ENCODE measurements around the gene DIP2C.
"Not testable (repeated sequence)": the region's sequence is repeated elsewhere in the genome, so short reads cannot be mapped to it uniquely, and the experiment has no call there.

Gene DIP2C

DNA sequence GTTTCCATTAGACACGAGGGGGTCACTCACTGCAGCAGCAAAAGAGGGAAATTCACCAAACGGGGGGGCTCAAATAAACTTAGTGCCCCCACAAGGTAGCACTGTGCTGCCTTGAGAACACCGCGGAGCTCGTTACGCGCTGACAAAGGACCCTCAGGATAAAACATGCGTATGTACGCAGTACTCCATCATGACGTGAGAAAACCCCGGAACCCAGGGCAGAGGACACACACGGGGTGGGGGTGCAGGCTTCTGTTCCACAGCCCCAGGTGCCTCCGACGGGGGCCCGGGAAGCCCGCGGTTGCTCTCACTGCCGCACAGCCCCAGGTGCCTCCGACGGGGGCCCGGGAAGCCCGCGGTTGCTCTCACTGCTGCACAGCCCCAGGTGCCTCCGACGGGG lies 321.8 kb downstream of the DIP2C start:
- DNase-seq = no peak

DNA sequence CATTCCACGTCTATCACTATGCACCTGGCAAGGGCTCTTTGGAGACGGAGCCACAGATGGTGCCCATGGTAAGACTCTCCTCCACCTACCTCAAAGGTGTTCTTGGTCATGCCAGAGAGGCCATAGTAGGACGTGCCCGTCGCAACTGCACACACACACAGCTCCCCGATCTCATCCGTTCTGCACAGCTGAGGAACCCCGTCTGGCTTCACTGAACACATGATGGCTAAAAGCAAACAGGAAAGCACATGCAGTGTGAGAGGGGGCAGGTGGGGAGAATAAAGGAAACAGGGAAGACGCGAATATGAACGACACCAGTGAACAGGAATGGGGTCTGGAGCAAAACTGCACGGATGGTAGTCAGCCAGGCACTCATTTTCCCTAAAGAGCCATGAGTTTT lies 323.3 kb downstream of the DIP2C start:
- DNase-seq = no peak

DNA sequence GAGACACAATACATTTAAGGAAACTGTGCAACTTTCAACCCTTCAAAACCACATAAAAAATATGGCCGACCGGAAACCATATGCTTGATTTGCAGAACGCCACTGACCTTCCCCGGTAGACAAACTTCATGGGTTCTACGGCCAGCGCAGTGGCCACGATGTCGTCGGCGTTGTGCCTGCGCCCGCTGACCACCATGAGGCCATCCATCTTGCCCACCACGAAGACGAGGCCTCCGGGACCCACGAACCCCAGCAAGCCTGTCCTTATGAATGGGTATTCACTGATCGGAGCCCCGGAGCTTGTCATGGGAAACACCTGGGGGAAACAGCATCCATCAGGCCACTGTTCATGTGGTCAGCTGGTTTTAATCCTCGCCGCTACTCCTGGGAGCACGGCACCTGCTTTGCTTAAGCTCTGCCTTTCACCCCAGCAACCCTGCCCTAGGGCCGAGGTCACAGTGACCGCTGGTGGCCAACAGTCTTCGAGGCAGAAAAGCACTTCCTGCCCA lies 325.1 kb downstream of the DIP2C start:
- no peak for DNase-seq

- no peak for DNase-seq
Observed at GRCh38 chr10:363152-363551, 326.3 kb downstream of the DIP2C start.

- DNase-seq = no peak
Observed at GRCh38 chr10:361203-362081, 328.0 kb downstream of the DIP2C start.

DNA sequence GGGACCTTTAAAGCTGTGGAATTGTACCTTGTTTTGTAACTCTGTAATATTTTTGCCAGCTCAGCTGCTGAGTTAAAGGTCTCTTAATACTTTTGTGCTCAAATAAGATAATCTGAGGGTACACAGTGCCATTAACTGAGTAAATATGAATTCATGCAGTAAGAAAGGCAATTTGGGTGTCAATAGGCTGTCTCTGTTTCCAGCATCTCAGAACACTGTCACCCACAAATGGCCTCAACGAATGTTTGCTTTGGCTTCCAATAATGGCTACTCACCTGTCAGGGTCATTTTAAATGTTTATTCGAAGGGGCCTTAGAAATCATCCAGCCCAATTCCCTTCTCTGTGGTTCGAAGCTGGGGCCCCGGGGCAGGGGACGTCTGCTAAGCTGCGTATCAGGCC lies 328.8 kb downstream of the DIP2C start:
- DNase-seq = no peak

- DNase-seq = no peak
Observed at GRCh38 chr10:359762-360161, 329.7 kb downstream of the DIP2C start.

- no peak for DNase-seq
Observed at GRCh38 chr10:359093-359492, 330.4 kb downstream of the DIP2C start.

- DNase-seq = no peak
Observed at GRCh38 chr10:357201-357950, 332.1 kb downstream of the DIP2C start.

- DNase-seq = no peak
Observed at GRCh38 chr10:356452-356851, 333.0 kb downstream of the DIP2C start.

DNA sequence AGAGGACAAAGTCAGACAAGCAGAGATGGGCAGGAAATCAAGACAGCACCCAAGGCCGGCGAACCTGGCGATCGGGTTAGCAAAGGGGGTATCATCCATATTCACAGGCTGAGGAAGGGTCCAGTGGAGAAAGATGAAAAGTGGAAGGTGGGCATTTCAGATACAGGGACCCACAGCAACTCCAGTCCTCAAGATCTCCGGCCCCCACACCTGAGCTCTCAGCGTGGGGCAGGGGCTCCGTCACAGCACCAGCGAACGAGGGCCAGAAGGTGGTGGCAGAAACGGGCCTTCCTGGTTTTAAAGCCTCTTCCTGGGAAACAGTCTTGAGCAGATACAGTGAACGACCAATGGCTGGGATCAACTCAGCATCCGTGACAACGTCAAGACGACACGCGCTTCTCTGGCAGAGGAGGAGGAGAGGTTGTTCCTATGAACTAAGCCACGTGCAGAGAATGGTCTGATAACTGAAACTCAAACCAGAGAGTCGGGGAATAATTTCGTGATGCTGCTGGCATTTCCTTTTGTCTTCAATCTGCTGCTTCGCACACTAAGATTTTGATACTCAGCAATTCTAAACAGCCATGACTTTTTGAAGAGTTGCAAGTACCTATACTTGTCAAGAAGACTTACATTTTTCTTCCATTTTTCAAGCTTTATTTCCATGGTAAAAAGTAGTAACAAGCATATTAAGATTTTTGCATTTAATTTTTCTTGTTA lies 334.4 kb downstream of the DIP2C start:
- no peak for DNase-seq

DNA sequence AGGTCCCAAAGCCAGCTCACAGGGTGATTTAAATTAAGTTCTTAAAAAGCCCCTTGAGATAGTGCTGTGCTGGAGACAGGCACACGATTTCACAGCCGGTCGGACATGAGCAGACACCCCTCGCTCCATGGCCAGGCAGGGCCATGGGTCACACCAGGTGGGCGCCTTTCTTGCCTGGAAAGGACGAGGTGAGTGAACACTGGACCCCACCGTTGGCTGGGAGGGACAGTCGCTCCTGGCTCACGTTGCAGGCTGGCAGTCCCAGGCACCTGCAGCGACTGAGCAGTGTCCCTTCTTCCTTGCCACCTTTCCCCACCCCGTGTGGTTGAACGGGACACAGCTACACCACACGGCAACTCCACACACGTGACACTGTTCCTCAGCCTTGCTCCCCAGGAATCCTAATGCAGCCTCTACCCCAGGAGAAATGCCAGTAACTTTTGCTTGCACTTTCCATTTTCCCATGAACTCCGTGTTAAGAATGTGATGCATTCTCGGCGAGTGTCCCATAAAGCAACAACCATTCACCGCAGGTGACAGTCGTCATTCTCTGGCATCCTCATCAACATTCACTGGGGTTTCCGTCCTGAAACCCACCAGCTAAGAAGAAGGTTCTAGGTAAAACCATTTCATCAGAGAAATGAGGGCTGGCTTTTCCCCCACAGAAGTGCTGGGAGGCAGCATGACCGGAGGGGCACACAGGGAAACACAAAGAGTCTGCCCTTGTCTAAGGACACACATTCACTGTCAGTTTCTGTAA lies 336.8 kb downstream of the DIP2C start:
- no peak for DNase-seq

GRCh38 chr10:351770-352334 lies 337.6 kb downstream of the DIP2C start:
- DNase-seq = no peak

GRCh38 chr10:350981-351501 lies 338.4 kb downstream of the DIP2C start:
- no peak for DNase-seq

DNA sequence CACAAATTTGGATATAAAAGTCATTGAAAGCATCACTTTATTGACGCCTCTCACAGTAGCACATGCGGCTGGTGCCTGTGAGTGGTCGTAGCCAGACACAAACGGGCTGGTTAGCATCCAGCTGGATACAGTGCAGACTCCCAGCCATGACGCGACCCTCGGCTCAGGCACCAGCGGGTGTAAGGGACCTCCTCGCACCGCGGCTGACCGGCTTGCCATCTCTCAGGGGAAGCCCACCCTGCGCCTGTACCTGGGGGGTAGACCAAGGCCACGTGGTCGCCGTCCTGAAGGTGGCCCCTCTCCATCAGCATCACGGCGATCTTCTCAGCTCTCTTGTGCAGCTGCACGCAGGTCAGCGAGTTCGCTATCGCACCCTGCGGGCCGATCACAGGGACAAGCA lies 340.4 kb downstream of the DIP2C start:
- DNase-seq = no peak

- DNase-seq = no peak
Observed at GRCh38 chr10:348456-348855, 341.0 kb downstream of the DIP2C start.

GRCh38 chr10:347774-348173 lies 341.7 kb downstream of the DIP2C start:
- not testable (repeated sequence) for DNase-seq

DNA sequence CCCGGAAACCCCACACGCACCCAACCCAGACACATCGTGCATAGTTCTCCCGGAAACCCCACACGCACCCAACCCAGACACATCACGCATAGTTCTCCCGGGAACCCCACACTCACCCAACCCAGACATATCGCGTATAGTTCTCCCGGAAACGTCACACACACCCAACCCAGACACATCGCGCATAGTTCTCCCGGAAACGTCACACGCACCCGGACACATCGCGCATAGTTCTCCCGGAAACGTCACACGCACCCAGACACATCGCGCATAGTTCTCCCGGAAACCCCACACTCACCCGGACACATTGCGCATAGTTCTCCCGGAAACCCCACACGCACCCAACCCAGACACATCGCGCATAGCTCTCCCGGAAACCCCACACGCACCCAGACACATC lies 342.3 kb downstream of the DIP2C start:
- DNase-seq = not testable (repeated sequence)

DNA sequence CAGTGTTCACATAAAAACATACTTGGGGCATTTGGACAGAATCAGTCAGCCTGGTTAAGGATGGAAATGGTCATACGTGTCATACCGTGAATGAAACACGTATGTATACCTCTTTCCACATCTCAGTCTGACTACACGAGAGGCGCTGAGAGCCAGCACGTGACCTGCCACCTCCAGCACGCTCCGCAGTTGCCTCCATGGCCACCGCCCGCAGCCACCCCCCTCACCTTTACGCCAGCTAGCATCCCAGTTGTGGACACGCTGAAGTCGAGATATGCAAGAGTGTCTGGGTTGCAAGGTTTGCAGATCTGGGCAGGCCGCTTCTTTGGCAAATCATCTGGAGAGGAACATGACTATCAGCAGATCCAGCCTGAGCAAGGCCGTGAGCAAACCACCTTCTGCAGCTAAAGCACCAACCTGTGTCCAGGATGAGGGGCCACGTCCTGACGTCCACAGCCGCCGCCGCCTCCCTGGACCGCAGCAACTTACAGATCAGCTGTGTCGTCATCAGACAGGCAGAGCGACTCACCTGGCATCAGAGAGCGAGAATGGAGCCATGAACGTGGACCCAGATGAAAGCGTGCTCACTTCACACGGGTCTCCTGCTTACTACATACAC lies 344.8 kb downstream of the DIP2C start:
- DNase-seq = no peak

- no peak for DNase-seq
Observed at GRCh38 chr10:343231-344220, 345.9 kb downstream of the DIP2C start.
